K562 (cell line): ENCODE data around the gene SND1. TPM values are rescaled to one million over a fixed set of nuclear protein-coding genes. Genes with fewer than 3 reads are reported as not detected.

Experiments used
- ARNT ChIP-seq, 2 experiments: fragments of 450-650 bp; IDR thresholded peaks; 2 replicates each; pipeline ENCODE4 v1.6.1; 2016; ENCODE audit warnings: mild to moderate bottlenecking in 1 of 2
- CHD7 ChIP-seq: fragments of 200-600 bp; sonication (generic); IDR thresholded peaks from one replicate; pipeline ENCODE4 v1.6.1; 2012; ENCODE audit warnings: mild to moderate bottlenecking, low read depth, low read length, inconsistent platforms
- HNRNPUL1 ChIP-seq: fragments of 200-400 bp; formaldehyde crosslinking; IDR thresholded peaks from 2 replicates; pipeline ENCODE4 v1.6.1; 2017; ENCODE audit warnings: low read length
- HOXB6 ChIP-seq: fragments of 250-450 bp; sonication (Bioruptor Pico); IDR thresholded peaks from 2 replicates; pipeline ENCODE4 v1.5.1; 2022; ENCODE audit warnings: mild to moderate bottlenecking, borderline replicate concordance
- JUNB ChIP-seq: fragments of 450-650 bp; formaldehyde crosslinking; conservative IDR thresholded peaks from 2 replicates; pipeline ENCODE4 v1.4.0; 2020; ENCODE audit warnings: mild to moderate bottlenecking
- MAFG ChIP-seq: fragments of 450-650 bp; conservative IDR thresholded peaks from 2 replicates; pipeline ENCODE4 v1.6.1; 2016; ENCODE audit warnings: missing genetic modification characterization, missing compliant biosample characterization
- PATZ1 ChIP-seq: fragments of 250-450 bp; sonication (Bioruptor Pico); IDR thresholded peaks from 2 replicates; pipeline ENCODE4 v1.5.0; 2020; ENCODE audit warnings: mild to moderate bottlenecking, borderline replicate concordance
- RBM39 ChIP-seq: fragments of 200-400 bp; formaldehyde crosslinking; optimal IDR thresholded peaks from 2 replicates; pipeline ENCODE3; 2018; ENCODE audit warnings: low read depth, low read length
- SP1 ChIP-seq: sonication (generic); formaldehyde crosslinking; IDR thresholded peaks from 2 replicates; pipeline ENCODE4 v1.8.1; 2022; ENCODE audit warnings: mild to moderate bottlenecking, missing genetic modification reagents
- ZBTB11 ChIP-seq, 3 experiments: fragments of 200-800 bp in 1 of 3; fragments of 250-450 bp in 1 of 3; fragments of 450-650 bp in 1 of 3; sonication (Bioruptor Pico) in 1 of 3; sonication (Bioruptor generic) in 1 of 3; formaldehyde crosslinking in 1 of 3; IDR thresholded peaks; 2 replicates each; pipeline versions ENCODE4 v1.6.1 to v1.8.0; 2016 to 2022; ENCODE audit warnings: mild to moderate bottlenecking in 2 of 3, missing genetic modification characterization in 2 of 3, missing compliant biosample characterization in 1 of 3, moderate library complexity in 1 of 3
- ZNF324 ChIP-seq: fragments of 250-450 bp; sonication (Bioruptor Pico); IDR thresholded peaks from 2 replicates; pipeline ENCODE4 v1.4.0; 2020; ENCODE audit warnings: mild to moderate bottlenecking
- ZNF77 ChIP-seq: fragments of 250-450 bp; sonication (Bioruptor Pico); IDR thresholded peaks from 2 replicates; pipeline ENCODE4 v1.5.0; 2020
- polyA plus RNA-seq, 8 experiments: library from polyadenylated mRNA; depleted of rRNA in 4 of 8; stranded (reverse) in 5 of 8; unstranded in 3 of 8; fragments of >200 nt; fragmentation: Nextera tagmentation in 2 of 8; fragmentation: Illumina TruSeq in 1 of 8; extraction: Ambion mirVana in 2 of 8; extraction: Trizol in 1 of 8; gene quantifications; 2 replicates each; pipeline versions ENCODE4 v1.2.1 to v1.2.3, GENCODE V29; 2011 to 2014; ENCODE audit warnings: inconsistent platforms in 1 of 8, missing spikeins in 1 of 8
- total RNA-seq, 7 experiments: library from RNA; depleted of rRNA in 6 of 7; stranded (reverse); fragments of >200 nt in 6 of 7; fragmentation: Illumina TruSeq in 2 of 7; extraction: Trizol in 2 of 7; gene quantifications; 2 replicates each; pipeline versions ENCODE4 v1.2.1 to v1.2.3, GENCODE V29; 2011 to 2021; ENCODE audit warnings: low replicate concordance in 1 of 7

The SND1 gene
- total and polyA plus RNA-seq, 9 of the 15 experiments (the other 6 are each of a cell fraction or from before 2014, with no cell fraction given), result 46.5 to 307 (median 191) TPM

GRCh38 chr7:127865466-127865865 lies 213.5 kb downstream of the SND1 start (continued):
- TF ChIP-seq PATZ1 (CRISPR knock-in tag) (no peak), CHD7 (no peak), ARNT (IDR thresholded peaks at IDR 0.05) (no peak), MAFG (tag) (no peak), RBM39 (no peak), HOXB6 (CRISPR knock-in tag) (no peak), ZNF324 (CRISPR knock-in tag) (no peak), SP1 (CRISPR knock-in tag) (no peak), HNRNPUL1 (no peak), JUNB (CRISPR knock-in tag) (no peak), ZNF77 (CRISPR knock-in tag) (no peak), ZBTB11 (CRISPR knock-in tag; IDR thresholded peaks at IDR 0.05) (0 out of 6 replicates have a peak, but pooled peaks of 1 of the 3 experiments have one; percentile 24)
